Putamen (tissue), 1 donor: Measurements from ENCODE around the gene SIK2.

Experiments used
- DNase-seq: peaks from one replicate; pipeline ENCODE4 v3.0.0-alpha.2; 2016; ENCODE audit warnings: low spot score

SIK2 gene

DNA sequence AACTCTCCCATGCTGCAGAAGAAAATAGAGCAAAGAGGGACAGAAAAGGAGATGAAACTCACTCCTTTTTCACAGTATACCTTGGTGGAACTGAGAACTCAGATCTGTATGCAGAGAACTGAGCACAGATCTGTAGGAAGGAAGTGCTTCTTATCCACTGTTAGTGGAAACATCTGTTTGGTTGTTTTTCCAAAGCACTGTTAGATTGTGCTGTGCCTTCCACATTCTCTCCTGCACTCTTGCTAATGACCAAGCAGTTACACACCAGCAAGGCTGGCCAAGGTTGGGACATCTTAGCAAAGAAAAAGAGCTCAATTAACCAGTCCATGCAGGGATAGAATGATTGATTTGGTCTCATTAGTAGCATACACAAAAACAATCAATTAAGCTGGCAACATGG, 20.1 kb upstream of the SIK2 start:
- DNase-seq = no peak

DNA sequence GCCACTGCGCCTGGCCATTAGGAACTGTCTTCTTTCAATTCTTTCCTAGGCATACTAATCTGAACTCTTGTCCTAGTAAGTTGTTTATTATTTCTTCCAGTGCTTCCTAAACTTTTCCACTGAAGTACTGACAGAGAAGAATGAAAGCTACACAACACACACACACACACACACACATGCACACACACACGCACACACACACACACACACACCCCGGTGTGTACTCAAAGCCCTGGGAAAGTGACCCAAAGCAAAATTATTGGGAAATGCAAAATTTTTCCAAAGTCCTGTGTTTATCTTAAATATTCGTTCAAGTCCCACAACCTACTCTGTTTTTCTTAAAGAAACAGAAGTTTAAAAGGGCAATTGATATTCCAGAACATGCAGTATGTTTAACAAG, 19.4 kb upstream of the SIK2 start:
- DNase-seq = no peak

DNA sequence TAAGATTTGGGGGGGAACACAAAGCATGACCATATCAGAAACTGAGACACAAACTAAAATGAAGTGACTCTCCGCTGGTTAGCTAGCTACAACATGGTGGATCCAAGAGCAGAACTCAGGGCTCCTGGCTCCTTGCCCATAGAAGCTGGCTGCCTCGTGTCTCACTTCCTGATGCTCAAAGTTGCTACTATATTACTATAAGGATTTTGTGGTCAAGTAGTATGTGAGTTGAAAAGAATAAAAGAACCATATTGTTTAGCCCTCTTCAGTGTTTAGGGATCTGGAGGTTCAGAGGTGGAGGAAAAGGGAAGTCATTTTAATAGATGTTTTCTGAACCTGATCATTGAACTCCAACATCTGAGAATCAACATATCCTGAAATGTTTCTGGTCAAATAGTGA, 16.9 kb upstream of the SIK2 start:
- DNase-seq = no peak

DNA sequence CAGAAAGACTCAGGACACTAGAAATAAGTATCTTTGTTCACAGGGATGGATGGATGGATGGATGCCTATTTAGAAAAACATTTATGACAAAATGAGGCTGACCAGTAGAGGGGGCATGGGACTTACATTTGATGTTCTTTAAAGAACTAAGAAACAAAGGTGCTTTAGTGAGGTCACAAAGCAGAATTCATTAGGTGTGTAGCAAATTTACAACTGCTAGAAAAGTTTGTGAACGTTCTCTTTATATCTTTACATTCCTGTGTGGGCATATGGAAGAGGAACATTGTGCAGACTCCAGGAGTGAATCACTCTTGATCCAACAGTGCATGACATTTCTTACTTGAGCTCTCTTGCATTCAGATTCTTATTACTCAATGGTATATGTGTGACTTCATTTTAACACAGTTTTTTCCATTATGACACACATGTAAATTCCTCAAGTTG, 15.8 kb upstream of the SIK2 start:
- DNase-seq = peak; percentile 28

DNA sequence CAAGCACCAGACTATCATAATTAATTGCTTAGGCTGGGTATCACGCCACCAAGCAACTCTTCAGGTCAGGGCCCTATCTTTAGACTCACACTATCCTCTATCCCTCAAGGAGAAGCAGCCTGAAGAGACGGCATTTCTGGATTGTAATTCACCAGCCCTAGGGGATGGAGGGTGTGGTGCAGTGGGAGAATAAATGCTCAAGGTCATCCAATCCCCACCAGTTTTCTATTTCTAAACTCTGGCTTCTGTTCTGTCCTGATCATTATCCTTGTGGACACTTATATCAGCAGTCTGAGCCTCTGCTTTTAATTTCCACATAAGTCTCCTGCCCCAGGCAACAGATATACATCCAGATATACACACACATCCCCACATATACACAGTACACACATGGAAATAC, 13.1 kb upstream of the SIK2 start:
- DNase-seq = no peak

DNA sequence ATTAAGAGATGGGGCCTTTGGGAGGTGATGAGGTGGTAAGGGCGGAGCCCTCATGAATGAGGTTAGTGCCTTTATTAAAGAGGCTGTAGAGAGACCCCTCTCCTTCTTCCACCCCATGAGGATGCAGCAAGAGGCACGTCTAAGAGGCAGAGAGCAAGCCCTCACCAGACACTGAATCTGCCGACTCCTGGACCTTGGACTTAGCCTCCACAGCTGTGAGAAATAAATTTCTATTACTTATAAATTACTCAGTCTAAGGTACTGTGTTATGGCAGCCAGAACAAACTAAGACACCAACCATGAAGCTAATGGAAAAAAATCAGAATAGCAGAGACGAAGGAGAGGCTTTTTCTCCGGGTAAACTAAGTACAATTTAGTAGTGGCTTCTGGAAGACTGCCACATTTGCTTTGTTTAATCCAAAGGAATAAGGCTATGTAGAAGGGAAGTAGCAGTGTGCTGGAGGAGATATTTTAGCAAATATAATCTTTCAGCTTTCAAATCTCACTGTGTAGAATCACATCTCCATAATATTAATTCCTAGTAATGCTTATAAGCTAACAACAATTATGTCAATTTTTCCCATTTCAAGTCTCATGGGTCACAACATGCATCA, 12.3 kb upstream of the SIK2 start:
- DNase-seq = no peak

DNA sequence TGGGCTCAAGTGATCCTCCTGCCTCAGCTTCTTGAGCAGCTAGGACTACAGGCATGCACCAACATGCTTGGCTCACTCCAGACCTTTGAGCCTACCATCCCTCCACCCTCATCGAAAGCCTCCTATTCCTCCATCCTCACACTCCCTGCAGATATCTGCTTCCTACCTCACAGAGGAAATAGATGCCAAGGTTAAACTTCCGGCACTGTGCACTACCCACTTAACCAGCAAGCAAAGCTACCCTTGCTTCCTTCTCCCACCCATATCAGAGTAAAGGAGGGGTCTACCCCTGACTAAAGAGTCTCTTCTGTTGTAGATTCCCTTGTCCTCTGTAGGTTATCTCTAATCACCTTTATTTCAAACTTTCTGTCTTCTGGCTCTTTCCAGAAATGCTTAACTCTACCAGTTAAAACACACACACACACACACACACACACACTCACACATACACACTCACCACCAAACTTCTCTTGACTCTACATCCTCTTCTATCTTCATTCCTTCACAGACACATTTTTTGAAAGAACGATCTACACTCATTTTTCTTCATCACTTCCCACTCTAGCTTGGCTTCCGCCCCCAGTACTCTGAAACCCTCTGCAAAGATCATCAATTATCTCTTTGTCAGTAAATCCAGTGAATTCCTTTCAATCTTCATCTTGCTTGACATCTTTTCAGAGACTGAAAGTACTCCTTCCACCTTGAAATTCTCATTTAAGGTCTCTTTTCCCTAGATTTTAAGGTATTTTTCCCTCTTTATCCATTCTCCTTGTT, 10.9 kb upstream of the SIK2 start:
- peak; percentile 61 for DNase-seq

DNA sequence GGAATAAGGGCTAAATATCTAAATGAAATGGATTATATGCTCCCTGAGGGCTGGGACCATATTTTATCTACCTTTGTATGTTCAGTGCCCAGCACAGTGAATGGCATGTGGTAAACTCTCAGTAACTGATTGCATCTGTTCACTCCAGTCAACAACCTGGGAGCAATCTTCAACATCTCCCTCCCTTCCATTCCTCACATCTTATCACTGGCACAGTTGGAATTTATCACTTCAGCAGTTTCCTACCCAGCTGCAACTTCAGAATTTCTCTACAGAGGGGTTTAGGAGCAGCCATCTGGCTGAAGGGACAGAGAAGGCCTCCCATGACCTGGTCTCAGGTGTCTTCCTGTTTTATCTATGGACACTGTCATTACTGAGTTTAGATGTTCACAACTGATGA, 9.8 kb upstream of the SIK2 start:
- DNase-seq = no peak

DNA sequence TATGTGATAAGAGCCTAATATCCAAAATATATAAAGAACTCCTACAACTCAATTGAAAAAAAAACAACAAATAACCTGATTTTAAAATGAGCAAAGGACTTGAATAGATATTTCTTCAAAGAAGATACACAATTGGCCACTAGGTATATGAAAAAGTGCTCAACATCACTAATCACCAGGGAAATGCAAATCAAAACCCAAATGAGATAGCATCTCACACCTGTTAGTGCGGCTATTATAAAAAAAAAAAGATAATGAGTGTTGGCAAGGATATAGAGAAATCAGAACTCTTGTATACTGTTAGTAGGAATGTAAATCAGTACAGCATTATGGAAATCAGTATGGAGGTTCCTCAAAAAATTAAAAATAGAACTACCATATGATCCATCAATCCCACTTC, 5.9 kb upstream of the SIK2 start:
- DNase-seq = no peak

DNA sequence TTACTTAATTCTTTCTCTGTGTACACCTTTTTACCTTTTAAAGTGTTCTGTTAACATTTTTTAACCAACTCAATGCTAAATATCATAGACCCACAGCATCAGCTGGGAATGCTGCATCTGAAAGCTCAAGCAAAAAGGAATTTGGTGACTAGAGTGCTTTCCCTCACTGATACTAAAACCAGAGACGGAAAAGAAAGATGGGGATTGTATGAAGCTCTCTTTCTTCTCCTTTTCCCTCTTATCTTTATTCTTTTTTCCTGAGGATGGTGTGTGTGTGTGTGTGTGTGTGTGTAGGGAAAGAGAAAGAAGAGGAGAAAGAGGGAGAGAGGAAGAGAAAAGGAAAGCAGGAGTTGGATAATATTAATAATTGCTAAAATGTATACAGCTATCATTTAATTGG, 4.1 kb upstream of the SIK2 start:
- DNase-seq = no peak

DNA sequence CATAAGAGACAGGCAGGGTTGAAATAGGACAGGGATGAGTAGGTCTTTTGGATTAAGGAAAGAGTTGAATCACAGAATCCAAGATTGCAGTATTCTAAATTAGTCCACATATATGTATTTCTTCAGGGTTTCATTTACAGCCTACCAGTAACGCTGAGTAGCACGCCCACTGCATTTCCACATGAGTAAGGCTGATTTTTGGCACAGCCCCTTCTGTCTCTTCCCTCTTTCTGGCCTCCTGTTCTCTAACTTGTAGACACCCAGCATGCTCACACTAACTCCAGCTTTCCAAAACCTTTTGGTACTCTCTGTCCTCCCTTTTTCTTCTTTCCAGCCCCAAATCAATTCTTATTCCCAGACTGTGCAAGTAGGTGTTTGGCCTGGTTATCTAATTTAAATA, 3.7 kb upstream of the SIK2 start:
- DNase-seq = no peak

DNA sequence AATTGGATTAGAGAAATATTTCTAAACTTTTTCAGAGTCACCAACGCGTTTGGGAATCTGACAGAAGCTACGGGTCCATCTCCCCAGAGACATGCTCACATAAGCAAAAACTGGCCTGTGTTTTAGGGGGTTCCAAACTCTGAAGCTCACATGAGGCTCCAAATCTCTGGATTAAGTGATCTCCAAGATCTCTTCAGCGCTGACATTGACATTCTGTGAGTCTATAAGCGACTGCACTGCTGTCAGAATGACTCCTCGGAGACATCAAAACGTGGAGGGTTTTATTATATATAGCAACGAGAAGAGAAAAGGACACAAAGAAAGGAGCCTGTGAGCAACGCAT, 642 bp upstream of the SIK2 start:
- no peak for DNase-seq

DNA sequence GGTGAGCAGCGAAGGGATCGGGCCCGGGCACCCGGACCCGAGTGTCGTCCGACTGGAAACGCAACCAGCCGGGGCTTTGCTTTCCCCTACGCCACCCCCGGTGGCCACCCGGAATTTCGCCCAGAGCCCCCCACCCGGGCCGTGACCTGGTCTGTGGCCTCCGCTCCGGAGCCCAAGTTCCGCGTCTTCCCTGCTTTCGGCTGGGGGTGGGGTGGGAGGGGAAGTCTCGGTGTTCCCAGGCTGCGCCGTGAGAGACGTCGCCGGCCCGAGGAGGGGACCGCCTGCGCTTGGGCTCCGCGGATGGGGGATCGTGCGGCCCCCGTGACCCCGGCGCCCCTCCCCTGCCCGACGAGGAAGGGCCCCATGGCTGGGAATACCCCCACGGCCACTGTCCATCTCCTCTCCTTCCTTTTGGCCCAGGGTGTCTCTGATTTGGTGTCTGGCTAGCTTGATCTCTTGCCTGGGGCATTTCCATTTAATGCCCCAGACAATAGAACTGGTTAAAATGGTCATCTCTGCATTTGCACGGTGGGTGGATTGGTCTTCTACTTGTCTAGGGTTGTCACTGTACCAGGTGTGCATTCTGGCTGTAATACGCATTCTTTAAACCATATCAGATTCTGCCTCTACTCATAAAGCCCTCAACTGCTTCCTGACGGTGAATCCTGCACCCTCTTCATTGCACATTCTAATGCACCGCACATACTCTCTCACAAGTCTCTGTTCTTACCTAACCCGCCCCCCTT, 789 bp downstream of the SIK2 start:
- peak; percentile 73 for DNase-seq

DNA sequence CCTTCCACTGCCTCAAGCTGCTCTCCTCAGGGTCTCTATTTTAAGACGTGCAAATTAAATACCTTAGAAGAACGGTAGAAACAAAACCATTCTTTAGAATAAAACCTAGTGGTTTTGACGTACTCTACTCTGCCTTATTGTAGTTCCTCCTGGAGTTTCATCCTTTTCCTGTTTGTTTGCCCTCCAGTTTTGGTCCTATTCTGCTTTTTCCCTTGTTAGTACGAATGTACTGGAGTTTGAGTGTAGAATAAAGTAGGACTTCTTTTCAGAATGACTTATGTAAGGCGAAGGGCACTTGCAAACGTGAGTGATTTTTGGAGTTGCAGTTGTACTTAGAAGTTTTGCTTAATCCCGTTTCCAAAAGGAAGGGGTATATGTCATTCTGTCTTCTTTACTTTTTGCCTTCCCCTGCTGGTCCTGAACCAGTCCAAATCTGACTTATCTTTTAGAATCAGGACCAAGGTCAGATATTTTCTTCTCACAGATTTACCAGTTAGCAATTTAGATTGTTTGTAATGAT, 1.4 kb downstream of the SIK2 start:
- peak; percentile 32 for DNase-seq

DNA sequence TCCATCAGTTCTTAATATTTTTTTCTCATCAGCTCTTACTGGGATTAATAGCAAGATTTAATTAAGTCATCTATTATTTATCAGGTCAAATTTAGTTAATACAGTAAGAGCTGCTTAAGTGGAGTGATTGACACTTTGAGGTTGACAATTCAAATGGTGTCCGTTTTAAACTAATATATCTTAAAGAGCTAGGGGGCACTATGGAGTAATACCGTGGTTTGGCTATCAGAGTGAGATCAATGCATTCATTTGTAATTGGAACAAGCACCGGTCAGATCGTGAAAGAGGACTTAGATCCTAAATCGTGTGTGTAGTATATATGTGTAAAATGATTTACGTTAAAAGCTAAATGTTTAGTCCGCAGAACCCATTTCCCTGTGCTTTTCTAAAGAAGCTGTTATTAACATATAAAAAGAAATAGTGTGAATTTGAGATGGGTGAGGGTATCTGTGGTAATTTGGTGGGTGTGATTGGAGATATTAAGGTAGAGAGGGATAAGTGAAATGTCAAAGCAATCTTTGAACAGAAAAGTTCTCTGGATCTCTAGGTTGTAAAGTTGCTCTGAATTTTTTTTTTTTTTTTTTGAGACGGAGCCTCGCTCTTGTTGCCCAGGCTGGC, 2.3 kb downstream of the SIK2 start:
- DNase-seq = peak; percentile 74

DNA sequence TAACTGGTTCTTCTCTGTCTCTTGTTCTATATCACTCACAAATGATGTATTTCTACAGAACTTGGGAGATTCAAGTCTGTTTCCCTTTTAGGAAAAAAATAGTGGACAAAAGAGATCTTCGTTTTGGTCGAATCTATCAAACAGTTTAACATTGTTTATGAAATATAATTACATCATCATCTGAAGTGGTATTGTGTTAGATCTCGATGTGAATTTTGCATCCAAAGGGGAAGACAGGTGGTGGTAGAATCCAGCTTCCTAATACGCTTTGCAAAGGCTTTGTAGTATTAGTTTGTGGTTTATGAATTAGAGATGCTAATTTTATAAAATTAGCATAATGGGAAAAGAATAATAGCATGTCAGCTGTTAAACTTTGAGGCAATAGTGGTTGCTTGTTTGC, 3.4 kb downstream of the SIK2 start:
- no peak for DNase-seq

DNA sequence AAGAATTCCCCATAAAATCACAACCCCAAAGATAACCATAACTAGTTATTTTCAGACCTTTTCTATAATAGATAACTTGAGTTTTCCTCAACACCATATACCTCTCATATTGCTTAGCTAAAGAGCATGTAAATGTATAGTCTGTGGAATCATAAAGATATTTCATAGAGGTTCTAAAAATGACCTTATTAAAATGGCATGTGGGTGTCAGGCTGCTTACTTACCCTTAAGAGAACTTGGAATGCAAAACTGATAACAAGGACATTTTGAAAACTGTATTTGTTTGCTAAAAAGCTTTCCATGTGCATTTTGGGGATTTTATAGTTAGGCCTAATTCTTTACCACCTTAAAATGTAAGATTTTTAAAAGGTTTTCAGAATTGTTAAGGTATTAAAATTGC, 4.7 kb downstream of the SIK2 start:
- no peak for DNase-seq

DNA sequence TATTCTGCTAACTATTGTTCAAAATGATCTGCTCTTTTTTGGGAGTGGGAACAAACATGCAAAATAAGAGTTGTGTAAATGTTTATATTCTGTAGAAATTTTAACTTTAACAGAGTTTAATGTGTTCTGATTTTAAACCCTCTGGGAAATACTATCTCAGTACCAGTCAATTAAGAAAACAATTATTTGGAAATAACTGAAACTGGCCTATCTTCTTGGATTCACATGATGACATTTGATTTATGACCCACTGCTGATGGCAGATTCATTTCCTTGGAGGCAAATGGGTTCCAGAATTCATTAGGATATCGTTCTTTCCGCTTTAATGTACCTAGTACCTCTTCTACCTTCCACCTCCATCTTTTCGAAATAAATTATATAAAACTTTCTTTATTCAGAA, 5.5 kb downstream of the SIK2 start:
- DNase-seq = no peak

DNA sequence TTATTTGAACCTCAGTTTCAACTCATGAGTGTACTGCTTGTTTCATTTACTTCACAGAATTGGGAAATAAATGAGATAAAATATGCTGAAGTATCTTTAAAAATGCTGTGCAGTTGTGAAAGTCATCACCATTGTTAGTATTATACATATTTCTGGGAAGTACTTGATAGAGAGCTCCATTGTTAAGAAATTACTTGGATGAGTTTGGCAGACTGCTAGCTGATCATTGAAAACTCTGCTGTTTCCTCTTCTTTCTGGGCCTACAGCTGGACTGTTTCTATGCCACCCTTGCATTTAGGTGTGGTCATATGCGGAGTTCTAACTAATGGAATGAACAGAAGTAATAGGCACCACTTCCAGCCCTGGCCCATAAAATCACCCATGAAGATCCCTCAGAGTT, 10.0 kb downstream of the SIK2 start:
- DNase-seq = no peak

DNA sequence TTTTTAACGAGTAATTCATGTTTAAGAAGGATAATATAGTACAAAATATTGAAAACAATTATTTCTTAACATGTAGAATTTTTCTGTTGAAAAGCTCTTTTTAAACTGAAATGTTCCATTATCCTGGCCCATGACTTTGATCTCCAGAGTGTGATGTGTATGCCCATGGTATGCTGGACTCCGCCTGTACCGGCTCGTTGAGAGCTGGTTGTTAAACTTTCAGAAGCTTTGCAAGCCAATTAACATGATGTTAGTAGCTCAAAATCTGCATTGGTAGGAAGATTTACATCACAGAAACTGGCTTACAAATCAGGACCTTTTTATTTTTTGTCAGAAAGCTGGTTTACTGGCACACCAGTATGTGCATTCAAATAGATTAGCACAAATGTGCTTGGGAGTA, 15.0 kb downstream of the SIK2 start:
- DNase-seq = no peak

DNA sequence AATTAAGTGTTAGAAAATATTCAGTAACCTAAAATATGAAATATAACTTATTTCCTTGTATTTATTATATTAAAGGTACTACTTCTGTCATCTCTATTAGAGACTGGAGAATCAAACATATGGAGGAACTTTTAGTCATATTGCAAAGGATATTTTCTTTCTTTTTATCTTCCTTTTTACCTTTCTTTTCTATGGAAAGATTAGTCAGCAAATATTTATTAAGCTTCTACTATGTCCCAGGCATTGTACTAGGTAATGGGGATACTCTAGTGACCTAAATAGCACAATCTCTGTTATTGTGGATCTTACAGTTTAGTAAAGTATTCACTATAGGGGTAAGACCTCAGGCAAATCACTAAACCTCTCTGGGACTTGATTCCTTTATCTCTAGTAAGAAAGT, 18.3 kb downstream of the SIK2 start:
- no peak for DNase-seq

DNA sequence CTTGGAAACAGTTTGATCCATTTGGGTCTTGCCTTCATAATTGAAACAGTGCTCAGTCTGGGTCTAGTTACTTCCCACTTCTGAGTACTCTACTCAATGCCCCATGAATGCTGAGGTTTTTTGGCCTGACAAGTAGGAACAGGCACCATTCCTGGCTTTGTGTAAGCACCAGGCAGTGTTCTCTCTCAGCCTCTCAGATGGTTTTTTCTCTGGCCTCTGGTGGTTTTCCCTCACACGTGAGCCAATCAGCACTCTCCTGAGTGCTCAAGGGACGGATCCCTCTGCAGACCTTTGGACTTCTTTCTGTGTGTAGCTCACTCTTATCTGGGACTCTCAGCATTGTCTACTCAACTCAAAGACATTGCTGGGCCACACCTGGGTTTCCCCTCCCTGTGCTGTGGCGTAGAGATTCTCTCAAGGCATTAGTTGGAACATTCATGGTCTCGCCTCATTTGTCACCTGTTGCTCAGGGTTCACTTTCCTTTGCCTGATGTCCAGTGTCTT, 21.3 kb downstream of the SIK2 start:
- no peak for DNase-seq

DNA sequence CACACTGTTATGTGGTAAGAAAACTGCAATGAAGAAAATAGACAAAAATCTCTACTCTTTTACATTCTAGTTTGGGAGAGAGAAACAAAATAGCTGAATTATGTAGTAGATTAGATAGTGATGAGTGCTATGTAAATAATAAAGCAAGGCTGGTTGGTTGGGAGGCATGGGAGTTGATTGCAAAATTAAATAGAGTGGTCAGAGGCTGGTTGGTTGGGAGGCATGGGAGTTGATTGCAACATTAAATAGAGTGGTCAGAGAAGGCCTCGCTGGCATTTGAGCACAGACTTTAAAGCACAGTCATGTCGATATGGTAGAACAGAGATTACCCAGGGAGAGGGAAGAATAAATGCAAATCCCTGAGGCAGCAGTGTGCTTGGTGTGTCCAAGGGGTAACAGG, 22.4 kb downstream of the SIK2 start:
- no peak for DNase-seq
